ENCODE data around the gene TXNDC11.

TXNDC11 gene

DNA sequence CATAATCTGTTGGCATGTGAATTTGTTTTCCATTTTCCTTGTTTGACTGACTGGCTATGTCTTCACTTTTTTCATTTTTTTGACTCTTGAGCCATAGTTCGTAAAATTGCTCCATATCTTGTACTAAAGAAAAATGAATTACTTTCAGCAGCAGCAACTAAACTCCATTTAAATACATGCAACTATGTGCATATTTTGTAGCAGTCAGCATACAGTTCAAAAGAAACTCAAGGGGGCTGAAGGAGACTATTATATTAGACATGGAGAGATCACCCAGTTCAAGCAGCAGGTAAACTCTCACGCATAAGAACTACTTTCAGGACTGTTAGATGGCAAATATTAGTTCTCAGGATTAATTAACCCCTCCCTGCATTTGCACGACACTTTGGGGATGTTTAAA lies 13.6 kb upstream of the TXNDC11 start:
- DNase-seq = no peak
- H3K9me3 Mint-ChIP-seq = no peaks in the 10 kb centered on the region
- no peaks in the 10 kb centered on the region for H3K27me3 Mint-ChIP-seq (ENCODE audit: low read depth, poor library complexity)
- TF ChIP-seq, protein P1, sequence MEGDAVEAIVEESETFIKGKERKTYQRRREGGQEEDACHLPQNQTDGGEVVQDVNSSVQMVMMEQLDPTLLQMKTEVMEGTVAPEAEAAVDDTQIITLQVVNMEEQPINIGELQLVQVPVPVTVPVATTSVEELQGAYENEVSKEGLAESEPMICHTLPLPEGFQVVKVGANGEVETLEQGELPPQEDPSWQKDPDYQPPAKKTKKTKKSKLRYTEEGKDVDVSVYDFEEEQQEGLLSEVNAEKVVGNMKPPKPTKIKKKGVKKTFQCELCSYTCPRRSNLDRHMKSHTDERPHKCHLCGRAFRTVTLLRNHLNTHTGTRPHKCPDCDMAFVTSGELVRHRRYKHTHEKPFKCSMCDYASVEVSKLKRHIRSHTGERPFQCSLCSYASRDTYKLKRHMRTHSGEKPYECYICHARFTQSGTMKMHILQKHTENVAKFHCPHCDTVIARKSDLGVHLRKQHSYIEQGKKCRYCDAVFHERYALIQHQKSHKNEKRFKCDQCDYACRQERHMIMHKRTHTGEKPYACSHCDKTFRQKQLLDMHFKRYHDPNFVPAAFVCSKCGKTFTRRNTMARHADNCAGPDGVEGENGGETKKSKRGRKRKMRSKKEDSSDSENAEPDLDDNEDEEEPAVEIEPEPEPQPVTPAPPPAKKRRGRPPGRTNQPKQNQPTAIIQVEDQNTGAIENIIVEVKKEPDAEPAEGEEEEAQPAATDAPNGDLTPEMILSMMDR (IDR thresholded peaks at IDR 0.05) = no peak
- H3K27ac Mint-ChIP-seq = peak overlapping the region; percentile 30
- peaks cover 66% of the 10 kb centered on the region for H3K36me3 Mint-ChIP-seq (ENCODE audit: low read depth)
- no peak overlapping the region for H3K4me3 Mint-ChIP-seq
- no peaks in the 10 kb centered on the region for H3K4me1 Mint-ChIP-seq

DNA sequence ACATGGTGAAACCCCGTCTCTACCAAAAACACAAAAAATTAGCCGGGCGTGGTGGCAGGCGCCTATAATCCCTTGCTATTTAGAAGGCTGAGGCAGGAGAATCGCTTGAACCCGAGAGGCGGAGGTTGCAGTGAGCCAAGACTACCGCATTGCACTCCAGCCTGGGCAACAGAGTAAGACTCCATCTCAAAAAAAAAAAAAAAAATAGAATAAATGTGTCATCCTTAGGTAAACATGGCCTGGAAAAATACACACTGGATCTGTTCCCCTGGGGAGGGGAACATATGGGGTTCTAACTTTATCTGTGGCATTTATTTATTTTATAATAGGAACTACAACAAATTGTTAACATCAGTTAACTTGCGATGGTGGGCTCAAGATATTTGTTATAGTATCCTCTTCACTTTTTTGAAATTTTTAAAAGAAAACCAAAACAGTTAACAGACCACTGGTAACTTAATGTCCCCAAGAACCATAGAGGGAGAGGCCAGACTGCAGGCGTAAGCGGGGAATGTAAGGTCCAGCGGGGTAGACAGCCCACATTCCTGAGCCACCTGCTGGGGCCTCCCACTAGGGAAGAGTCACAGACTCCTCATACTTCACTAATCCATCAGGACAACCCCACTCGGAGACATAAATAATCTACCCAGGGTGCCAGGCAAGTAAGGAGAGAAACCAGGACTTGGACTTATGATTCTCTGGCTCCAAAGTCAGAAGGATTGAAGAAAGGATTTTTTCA lies 12.5 kb upstream of the TXNDC11 start:
- Mint-ChIP-seq H3K4me3 (no peak overlapping the region), H3K27ac (peak overlapping the region; percentile 12), H3K4me1 (no peaks in the 10 kb centered on the region)

DNA sequence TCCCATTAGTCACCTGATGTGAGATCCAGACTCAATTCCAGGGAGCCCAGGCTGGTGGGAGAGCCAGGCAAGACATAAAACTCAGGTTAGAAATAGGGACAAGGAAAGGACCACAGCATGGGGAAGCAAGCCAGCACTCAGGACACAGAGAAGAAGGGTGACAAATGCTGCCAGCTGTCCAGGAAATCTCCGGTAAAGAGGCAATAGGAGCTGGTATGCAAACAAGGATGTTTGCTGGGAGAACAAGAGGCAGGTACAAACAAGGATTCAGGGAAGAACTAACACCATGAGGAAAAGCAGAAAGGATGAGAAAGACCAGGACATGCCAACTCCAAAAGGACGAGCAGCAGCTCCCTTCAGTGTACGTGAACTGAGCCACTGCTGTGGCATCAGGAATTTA lies 10.2 kb upstream of the TXNDC11 start:
- Mint-ChIP-seq H3K9me3 (no peaks in the 10 kb centered on the region), H3K36me3 (ENCODE audit: low read depth) (peaks cover 71% of the 10 kb centered on the region)

More for the DNA sequence above, 12.5 kb upstream of the TXNDC11 start:
- no peaks in the 10 kb centered on the region for H3K9me3 Mint-ChIP-seq
- no peak for DNase-seq
- TF ChIP-seq, protein P1 (IDR thresholded peaks at IDR 0.05) = no peak
- H3K27me3 Mint-ChIP-seq (ENCODE audit: low read depth, poor library complexity) = no peaks in the 10 kb centered on the region
- H3K36me3 Mint-ChIP-seq (ENCODE audit: low read depth) = peaks cover 65% of the 10 kb centered on the region

DNA sequence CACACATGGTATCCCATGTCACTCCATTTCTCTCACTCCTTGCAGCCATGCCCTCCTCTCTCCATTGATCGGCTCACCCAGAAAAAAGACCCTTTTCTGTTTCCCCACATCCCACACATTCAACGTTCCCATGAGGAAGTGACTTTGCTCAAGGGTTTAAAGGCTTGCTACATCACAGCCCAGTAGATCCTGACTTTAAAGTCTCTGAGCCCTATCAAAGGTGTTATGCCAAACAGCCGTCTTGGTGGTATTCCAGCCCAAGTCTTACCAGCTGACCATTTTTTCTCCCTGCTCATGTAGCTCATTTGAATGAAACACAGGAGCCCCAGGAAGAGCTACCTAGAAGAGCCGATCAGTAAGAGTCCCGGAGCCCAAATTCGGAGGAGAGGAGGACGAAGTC lies 7.4 kb upstream of the TXNDC11 start:
- Mint-ChIP-seq H3K9me3 (no peaks in the 10 kb centered on the region), H3K36me3 (ENCODE audit: low read depth) (peaks cover 46% of the 10 kb centered on the region), H3K27ac (peak overlapping the region; percentile 47), H3K4me1 (peaks cover 8% of the 10 kb centered on the region), H3K4me3 (no peak overlapping the region), H3K27me3 (ENCODE audit: low read depth, poor library complexity) (no peaks in the 10 kb centered on the region)
- TF ChIP-seq, protein P1 (IDR thresholded peaks at IDR 0.05) = no peak
- no peak for DNase-seq

More for the DNA sequence above, 10.2 kb upstream of the TXNDC11 start:
- no peak for DNase-seq
- Mint-ChIP-seq H3K4me3 (no peak overlapping the region), H3K27me3 (ENCODE audit: low read depth, poor library complexity) (no peaks in the 10 kb centered on the region), H3K4me1 (peaks cover 8% of the 10 kb centered on the region), H3K27ac (no peak overlapping the region)
- TF ChIP-seq, protein P1 (IDR thresholded peaks at IDR 0.05) = no peak

DNA sequence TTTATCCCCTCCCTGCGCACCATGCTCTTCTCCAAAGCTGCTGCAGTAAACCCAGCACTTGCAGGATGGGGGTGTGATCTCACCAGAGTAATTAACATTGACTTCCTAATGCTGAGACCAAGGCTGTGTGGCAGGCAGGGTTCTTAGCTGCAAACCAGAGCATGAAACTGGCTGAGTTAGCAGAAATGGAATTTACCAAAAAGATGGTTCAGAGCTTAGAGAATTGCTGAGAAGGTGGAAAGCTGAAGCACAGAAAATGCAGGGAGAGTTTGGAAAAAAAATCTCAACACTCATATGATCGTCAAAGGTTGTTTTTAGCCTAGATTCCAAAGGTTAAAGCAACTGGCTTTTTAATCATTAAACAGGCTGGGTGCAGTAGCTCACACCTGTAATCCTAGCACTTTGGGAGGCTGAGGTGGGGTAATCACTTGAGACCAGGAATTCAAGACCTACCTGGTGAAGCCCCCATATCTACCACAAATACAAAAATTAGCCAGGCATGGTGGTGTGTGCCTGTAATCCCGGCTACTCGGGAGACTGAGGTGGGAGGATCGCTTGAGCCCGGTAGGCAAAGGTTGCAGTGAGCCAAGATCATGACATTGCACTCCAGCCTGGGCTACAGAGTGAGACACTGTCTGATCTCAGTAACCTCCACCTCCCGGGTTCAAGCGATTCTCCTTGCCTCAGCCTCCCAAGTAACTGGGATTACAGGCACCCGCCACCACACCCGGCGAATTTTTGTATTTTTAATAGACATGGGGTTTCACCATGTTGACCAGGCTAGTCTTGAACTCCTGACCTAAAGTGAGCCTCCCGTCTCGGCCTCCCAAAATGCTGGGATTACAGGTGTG lies 6.0 kb upstream of the TXNDC11 start:
- H3K27me3 Mint-ChIP-seq (ENCODE audit: low read depth, poor library complexity) = no peaks in the 10 kb centered on the region
- peaks cover 16% of the 10 kb centered on the region for H3K4me1 Mint-ChIP-seq
- H3K4me3 Mint-ChIP-seq = no peak overlapping the region
- TF ChIP-seq, protein P1 (IDR thresholded peaks at IDR 0.05) = no peak
- peaks cover 40% of the 10 kb centered on the region for H3K36me3 Mint-ChIP-seq (ENCODE audit: low read depth)
- no peak for DNase-seq
- H3K9me3 Mint-ChIP-seq = no peaks in the 10 kb centered on the region
- peak overlapping the region; percentile 20 for H3K27ac Mint-ChIP-seq

All from nephron progenitor cell (in vitro differentiated cells).